Cardiac fibroblast (primary cell): Measurements from ENCODE around the gene LRRC18.

ENCODE experiments used
- DNase-seq, 2 donors: peaks; one replicate each; pipeline versions ENCODE4 v3.0.0 to v3.0.0-alpha.2; 2010; ENCODE audit warnings: low read depth in 2 of 2
- H3K4me3 ChIP-seq, 2 donors: replicated peaks in 1 of 2; 1 replicate in 1 of 2; 2 replicates in 1 of 2; pipeline ENCODE4 v1.5.1; 2011; ENCODE audit warnings: low read depth in 2 of 2, low read length in 2 of 2, mild to moderate bottlenecking in 2 of 2, moderate library complexity in 1 of 2
- TF ChIP-seq, protein P1 (sequence below): IDR thresholded peaks from one replicate; pipeline ENCODE4 v1.5.1; 2011; ENCODE audit warnings: low read depth, mild to moderate bottlenecking, low read length, inconsistent platforms

Gene LRRC18

DNA sequence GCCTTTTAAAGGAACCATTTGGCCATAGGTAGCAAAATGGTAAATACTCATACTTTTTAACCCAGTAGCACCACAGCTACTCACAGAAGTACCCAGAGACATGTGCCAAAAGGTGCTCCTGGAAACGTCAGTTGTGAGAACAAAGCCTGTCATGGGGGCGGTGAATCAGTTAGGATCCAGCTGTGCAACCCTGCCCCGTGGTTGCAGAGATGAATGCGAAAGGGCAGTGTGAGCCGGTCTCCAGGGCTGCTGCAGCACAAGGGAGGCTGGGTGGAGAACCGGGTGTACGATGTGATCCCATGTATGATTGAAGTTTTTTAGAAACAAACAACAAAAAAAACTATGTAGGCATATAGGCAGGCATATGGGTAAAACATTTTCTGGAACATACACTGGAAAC is 1.3 kb upstream of the LRRC18 start:
- no peak for DNase-seq
- TF ChIP-seq, protein P1, sequence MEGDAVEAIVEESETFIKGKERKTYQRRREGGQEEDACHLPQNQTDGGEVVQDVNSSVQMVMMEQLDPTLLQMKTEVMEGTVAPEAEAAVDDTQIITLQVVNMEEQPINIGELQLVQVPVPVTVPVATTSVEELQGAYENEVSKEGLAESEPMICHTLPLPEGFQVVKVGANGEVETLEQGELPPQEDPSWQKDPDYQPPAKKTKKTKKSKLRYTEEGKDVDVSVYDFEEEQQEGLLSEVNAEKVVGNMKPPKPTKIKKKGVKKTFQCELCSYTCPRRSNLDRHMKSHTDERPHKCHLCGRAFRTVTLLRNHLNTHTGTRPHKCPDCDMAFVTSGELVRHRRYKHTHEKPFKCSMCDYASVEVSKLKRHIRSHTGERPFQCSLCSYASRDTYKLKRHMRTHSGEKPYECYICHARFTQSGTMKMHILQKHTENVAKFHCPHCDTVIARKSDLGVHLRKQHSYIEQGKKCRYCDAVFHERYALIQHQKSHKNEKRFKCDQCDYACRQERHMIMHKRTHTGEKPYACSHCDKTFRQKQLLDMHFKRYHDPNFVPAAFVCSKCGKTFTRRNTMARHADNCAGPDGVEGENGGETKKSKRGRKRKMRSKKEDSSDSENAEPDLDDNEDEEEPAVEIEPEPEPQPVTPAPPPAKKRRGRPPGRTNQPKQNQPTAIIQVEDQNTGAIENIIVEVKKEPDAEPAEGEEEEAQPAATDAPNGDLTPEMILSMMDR = no peak
- no peak overlapping the region for H3K4me3 ChIP-seq

DNA sequence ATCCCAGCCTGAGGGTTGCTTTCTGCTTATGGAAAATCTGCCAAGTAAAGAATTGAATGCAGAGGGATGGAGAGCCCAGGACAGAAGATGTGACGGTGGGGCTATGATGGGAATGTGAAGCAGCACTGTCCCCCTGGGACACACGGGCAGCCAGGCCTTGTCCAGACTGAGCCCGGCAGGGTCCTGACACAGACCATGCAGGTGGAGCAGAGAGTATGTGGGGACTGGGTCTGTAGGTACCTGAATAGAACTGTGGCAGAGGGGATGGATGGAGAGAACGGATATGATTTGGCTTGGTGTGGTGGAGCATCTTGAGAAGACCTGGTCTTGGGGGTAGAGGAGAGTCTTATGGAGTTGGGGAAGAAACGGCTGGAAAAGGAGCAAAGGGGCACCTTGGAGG is 732 bp upstream of the LRRC18 start:
- TF ChIP-seq, protein P1 = no peak
- no peak overlapping the region for H3K4me3 ChIP-seq
- DNase-seq = no peak

DNA sequence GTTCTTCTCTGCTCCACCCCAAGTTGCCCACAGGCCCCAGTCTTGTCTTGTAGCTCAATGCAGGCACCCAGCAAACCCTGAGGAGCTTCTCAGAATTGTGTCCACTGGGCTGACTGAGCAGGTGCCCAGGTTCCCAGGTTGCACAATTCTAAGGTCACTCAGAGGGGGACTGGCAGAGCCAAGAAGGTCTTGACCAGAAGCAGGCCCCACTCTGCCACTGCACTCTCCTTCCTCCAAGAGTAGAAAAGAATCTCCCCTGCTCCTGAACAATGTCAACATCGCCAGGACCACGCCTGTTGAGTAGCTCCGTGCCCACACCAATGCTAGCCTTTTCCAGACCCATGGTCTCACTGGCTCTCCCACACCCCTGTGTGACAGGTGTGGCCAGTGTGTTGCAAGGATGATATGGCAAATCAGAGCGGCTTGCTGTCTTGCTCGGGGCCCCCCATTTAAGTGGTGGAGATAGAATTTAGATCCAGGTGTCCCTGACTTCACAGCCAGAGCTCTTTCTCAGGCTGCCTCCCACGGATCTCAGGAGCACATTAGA is 577 bp downstream of the LRRC18 start:
- TF ChIP-seq, protein P1 = no peak
- no peak for DNase-seq
- H3K4me3 ChIP-seq = no peak overlapping the region

DNA sequence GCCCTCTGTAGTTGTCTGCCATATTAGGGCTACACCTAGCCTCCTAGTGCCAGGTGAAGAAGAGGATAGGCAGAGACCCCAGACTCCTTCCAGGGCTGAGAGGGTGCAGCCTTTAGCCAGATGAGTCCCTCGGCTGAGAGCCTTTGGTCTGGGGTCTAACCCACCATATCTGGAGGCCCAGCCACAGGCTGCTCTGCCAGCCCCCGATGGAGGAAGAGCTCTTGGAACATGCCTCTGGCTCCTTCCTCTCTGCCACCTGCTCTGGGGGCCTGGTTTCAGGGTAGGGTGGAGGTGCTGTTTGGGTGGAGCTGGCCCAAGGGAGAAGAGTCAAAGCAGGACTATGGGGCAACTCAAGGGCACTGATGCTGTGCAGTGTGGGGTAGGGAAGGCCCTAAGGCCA is 1.4 kb downstream of the LRRC18 start:
- TF ChIP-seq, protein P1 = no peak
- DNase-seq = no peak
- no peak overlapping the region for H3K4me3 ChIP-seq

DNA sequence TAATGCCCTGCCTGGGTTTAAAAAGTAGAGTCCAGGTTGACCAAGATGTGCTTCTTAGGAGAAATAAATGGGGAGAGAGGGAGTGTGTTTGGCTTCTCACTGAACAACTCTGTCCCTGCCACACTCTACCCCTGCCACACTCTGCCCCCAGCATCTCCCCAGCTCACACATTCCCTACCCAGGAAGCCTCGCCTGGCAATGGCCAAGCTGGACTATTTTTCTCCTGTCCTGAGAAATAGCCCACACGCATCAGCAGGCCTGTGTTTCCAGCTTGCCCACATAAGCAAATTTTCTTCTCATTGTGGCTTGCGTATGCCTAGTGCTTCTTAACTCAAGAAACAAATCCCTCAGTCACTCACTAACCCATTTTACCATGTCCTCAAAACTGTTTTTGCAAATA is 1.8 kb downstream of the LRRC18 start:
- DNase-seq = no peak
- no peak overlapping the region for H3K4me3 ChIP-seq
- TF ChIP-seq, protein P1 = no peak

DNA sequence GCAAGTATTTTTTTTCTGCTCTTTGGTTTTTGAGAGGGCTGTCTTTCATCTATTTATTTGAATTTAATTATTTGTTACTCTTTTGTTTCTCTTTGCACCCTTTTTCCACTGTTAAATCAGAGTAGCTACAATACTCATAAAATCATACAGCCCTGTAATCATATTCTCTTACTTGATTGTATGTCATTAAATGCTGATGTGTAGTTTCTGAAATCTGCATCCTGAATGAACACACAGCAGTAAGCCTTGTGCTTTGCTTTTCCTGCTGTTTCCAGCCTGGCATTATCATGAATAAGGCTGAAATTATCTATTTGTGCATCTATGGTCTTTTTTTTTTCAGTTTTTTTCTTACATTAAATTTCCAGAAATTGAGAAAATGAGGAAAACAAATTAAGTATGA is 4.1 kb downstream of the LRRC18 start:
- TF ChIP-seq, protein P1 = no peak
- no peak for DNase-seq
- H3K4me3 ChIP-seq = no peak overlapping the region
